A673 (cell line): ENCODE data around the gene NDUFB4.
"Not testable (repeated sequence)": the region's sequence is repeated elsewhere in the genome, so short reads cannot be mapped to it uniquely, and the experiment has no call there.

Experiments
- EZH2 ChIP-seq: fragments of 200-600 bp; sonication (generic); IDR thresholded peaks from 2 replicates; pipeline ENCODE4 v1.6.1; 2017; ENCODE audit warnings: borderline replicate concordance, low read depth, mild to moderate bottlenecking, mixed read lengths, antibody characterized with exemption, low read length; ENCODE audit not compliant: poor library complexity, severe bottlenecking
- TF ChIP-seq, protein P1 (sequence below): fragments of 300-800, 200-600 bp; sonication (generic); conservative IDR thresholded peaks from 2 replicates; pipeline ENCODE4 v1.5.1; 2017; ENCODE audit warnings: low read depth, mild to moderate bottlenecking, antibody characterized with exemption, low read length, moderate library complexity, mixed read lengths

DNA sequence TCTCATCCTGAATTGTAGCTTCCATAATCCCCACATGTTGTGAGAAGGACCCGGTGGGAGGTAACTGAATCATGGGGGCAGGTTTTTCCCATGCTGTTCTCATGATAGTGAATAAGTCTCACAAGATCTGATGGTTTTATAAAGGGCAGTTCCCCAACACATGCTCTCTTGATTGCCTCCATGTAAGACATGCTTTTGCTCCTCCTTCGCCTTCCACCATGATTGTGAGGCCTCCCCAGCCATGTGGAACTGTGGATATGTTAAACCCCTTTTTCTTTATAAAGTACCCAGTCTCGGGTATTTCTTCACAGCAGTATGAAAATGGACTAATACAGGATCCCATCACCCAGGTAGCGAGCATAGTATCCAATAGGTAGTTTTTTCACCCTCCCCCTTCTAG lies 42.7 kb downstream of the NDUFB4 start:
- TF ChIP-seq, protein P1, sequence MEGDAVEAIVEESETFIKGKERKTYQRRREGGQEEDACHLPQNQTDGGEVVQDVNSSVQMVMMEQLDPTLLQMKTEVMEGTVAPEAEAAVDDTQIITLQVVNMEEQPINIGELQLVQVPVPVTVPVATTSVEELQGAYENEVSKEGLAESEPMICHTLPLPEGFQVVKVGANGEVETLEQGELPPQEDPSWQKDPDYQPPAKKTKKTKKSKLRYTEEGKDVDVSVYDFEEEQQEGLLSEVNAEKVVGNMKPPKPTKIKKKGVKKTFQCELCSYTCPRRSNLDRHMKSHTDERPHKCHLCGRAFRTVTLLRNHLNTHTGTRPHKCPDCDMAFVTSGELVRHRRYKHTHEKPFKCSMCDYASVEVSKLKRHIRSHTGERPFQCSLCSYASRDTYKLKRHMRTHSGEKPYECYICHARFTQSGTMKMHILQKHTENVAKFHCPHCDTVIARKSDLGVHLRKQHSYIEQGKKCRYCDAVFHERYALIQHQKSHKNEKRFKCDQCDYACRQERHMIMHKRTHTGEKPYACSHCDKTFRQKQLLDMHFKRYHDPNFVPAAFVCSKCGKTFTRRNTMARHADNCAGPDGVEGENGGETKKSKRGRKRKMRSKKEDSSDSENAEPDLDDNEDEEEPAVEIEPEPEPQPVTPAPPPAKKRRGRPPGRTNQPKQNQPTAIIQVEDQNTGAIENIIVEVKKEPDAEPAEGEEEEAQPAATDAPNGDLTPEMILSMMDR = not testable (repeated sequence)
- not testable (repeated sequence) for TF ChIP-seq EZH2
